ENCODE data around the gene MGAT3.

Gene MGAT3

DNA sequence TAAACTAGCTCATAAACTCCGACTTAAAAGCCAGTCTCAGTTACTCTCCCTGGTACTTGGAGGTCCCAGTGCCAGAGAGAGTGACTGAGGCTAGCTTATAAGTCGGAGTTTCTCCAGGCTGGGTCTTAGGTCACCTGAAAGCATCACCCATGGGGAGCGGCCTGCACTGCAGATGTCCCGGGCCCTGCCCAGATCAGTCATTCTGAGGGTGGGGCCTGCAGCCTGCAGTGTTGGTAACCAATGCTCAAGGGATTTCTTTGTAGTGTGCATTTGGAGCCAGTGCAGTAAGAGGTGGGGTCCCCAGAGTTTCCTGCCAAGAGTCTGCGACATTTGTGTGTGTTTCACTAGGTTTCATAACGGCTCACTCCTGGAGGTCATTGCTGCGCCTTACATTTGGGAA, 42.4 kb upstream of the MGAT3 start:
- no peak overlapping the region for H3K9ac ChIP-seq (ENCODE audit: low read depth, low read length)
- no peak overlapping the region for H3K4me3 ChIP-seq (ENCODE audit: low read depth in 1 of 2, low read length in 2 of 2)
- no peaks in the 10 kb centered on the region for H3K9me3 ChIP-seq (ENCODE audit: insufficient read depth, low read length, severe bottlenecking)
- H3K4me2 ChIP-seq (ENCODE audit: insufficient read depth, low read length): no peak overlapping the region
- peaks cover 35% of the 10 kb centered on the region for H3K4me1 ChIP-seq (ENCODE audit: insufficient read depth, low read length)
- no peak overlapping the region for H2AFZ ChIP-seq (ENCODE audit: low read depth, low read length)
- H3K27ac ChIP-seq (ENCODE audit: low read length): no peak overlapping the region
- TF ChIP-seq EZH2 (IDR thresholded peaks at IDR 0.05; ENCODE audit: borderline replicate concordance, low read depth, low read length, severe bottlenecking): no peak
- TF ChIP-seq CTCF (IDR thresholded peaks at IDR 0.05; ENCODE audit: borderline replicate concordance, extremely low read depth, low read length, poor library complexity, severe bottlenecking): no peak
- no peaks in the 10 kb centered on the region for H3K27me3 ChIP-seq (ENCODE audit: insufficient read depth, low read length, poor library complexity)
- H4K20me1 ChIP-seq (ENCODE audit: insufficient read depth, low read length): peaks cover 46% of the 10 kb centered on the region
- H3K36me3 ChIP-seq (ENCODE audit: insufficient read depth, low read length): peaks cover 47% of the 10 kb centered on the region
- peaks cover 14% of the 10 kb centered on the region for H3K79me2 ChIP-seq (ENCODE audit: insufficient read depth, low read length)
- no peak for DNase-seq
- ATAC-seq (ENCODE audit: insufficient read depth, low read depth): no peak

GRCh38 chr22:39414886-39415285, 41.9 kb upstream of the MGAT3 start:
- no peak for DNase-seq
- Histone ChIP-seq H3K79me2 (ENCODE audit: insufficient read depth, low read length) (peaks cover 10% of the 10 kb centered on the region), H3K27me3 (ENCODE audit: insufficient read depth, low read length, poor library complexity) (no peaks in the 10 kb centered on the region), H3K9ac (ENCODE audit: low read depth, low read length) (no peak overlapping the region), H2AFZ (ENCODE audit: low read depth, low read length) (no peak overlapping the region), H3K36me3 (ENCODE audit: insufficient read depth, low read length) (peaks cover 50% of the 10 kb centered on the region), H3K4me2 (ENCODE audit: insufficient read depth, low read length) (no peak overlapping the region), H3K9me3 (ENCODE audit: insufficient read depth, low read length, severe bottlenecking) (no peaks in the 10 kb centered on the region), H4K20me1 (ENCODE audit: insufficient read depth, low read length) (peaks cover 43% of the 10 kb centered on the region), H3K4me1 (ENCODE audit: insufficient read depth, low read length) (peaks cover 35% of the 10 kb centered on the region), H3K4me3 (ENCODE audit: low read depth in 1 of 2, low read length in 2 of 2) (no peak overlapping the region), H3K27ac (ENCODE audit: low read length) (no peak overlapping the region)
- no peak for TF ChIP-seq CTCF (IDR thresholded peaks at IDR 0.05; ENCODE audit: borderline replicate concordance, extremely low read depth, low read length, poor library complexity, severe bottlenecking)
- TF ChIP-seq EZH2 (IDR thresholded peaks at IDR 0.05; ENCODE audit: borderline replicate concordance, low read depth, low read length, severe bottlenecking): no peak
- ATAC-seq (ENCODE audit: insufficient read depth, low read depth): no peak

- Histone ChIP-seq H3K36me3 (ENCODE audit: insufficient read depth, low read length) (peaks cover 56% of the 10 kb centered on the region), H3K27me3 (ENCODE audit: insufficient read depth, low read length, poor library complexity) (no peaks in the 10 kb centered on the region), H3K4me3 (ENCODE audit: low read depth in 1 of 2, low read length in 2 of 2) (no peak overlapping the region), H3K9ac (ENCODE audit: low read depth, low read length) (no peak overlapping the region), H3K27ac (ENCODE audit: low read length) (no peak overlapping the region), H4K20me1 (ENCODE audit: insufficient read depth, low read length) (peaks cover 39% of the 10 kb centered on the region), H3K4me2 (ENCODE audit: insufficient read depth, low read length) (no peak overlapping the region), H3K9me3 (ENCODE audit: insufficient read depth, low read length, severe bottlenecking) (no peaks in the 10 kb centered on the region), H3K79me2 (ENCODE audit: insufficient read depth, low read length) (peaks cover 10% of the 10 kb centered on the region), H2AFZ (ENCODE audit: low read depth, low read length) (no peak overlapping the region), H3K4me1 (ENCODE audit: insufficient read depth, low read length) (peaks cover 33% of the 10 kb centered on the region)
- TF ChIP-seq EZH2 (IDR thresholded peaks at IDR 0.05; ENCODE audit: borderline replicate concordance, low read depth, low read length, severe bottlenecking) (no peak), CTCF (IDR thresholded peaks at IDR 0.05; ENCODE audit: borderline replicate concordance, extremely low read depth, low read length, poor library complexity, severe bottlenecking) (no peak)
- no peak for ATAC-seq (ENCODE audit: insufficient read depth, low read depth)
- DNase-seq: no peak
These were observed 41.3 kb upstream of the MGAT3 start for GRCh38 chr22:39415506-39415905.

- Histone ChIP-seq H3K36me3 (ENCODE audit: insufficient read depth, low read length) (peaks cover 62% of the 10 kb centered on the region), H3K4me2 (ENCODE audit: insufficient read depth, low read length) (no peak overlapping the region), H3K27me3 (ENCODE audit: insufficient read depth, low read length, poor library complexity) (no peaks in the 10 kb centered on the region), H3K4me1 (ENCODE audit: insufficient read depth, low read length) (peaks cover 25% of the 10 kb centered on the region), H4K20me1 (ENCODE audit: insufficient read depth, low read length) (peaks cover 34% of the 10 kb centered on the region), H3K79me2 (ENCODE audit: insufficient read depth, low read length) (peaks cover 10% of the 10 kb centered on the region), H3K27ac (ENCODE audit: low read length) (no peak overlapping the region), H3K9ac (ENCODE audit: low read depth, low read length) (no peak overlapping the region), H2AFZ (ENCODE audit: low read depth, low read length) (no peak overlapping the region), H3K9me3 (ENCODE audit: insufficient read depth, low read length, severe bottlenecking) (no peaks in the 10 kb centered on the region), H3K4me3 (ENCODE audit: low read depth in 1 of 2, low read length in 2 of 2) (no peak overlapping the region)
- DNase-seq: no peak
- ATAC-seq (ENCODE audit: insufficient read depth, low read depth): no peak
- TF ChIP-seq CTCF (IDR thresholded peaks at IDR 0.05; ENCODE audit: borderline replicate concordance, extremely low read depth, low read length, poor library complexity, severe bottlenecking): no peak
- no peak for TF ChIP-seq EZH2 (IDR thresholded peaks at IDR 0.05; ENCODE audit: borderline replicate concordance, low read depth, low read length, severe bottlenecking)
These were observed 40.5 kb upstream of the MGAT3 start for GRCh38 chr22:39416319-39416718.

Measured in DND-41 (cell line).